Tibial nerve (tissue), 4 donors: ENCODE measurements around the gene TMEM9. TPM values are rescaled to one million over a fixed set of nuclear protein-coding genes. Genes with fewer than 3 reads are reported as not detected.

ENCODE experiments used
- DNase-seq, 2 donors: peaks; one replicate each; pipeline ENCODE4 v3.0.0-alpha.2; 2019; ENCODE audit warnings: low spot score in 2 of 2
- H3K27ac ChIP-seq, 4 donors: fragments of 200-600 bp; sonication (generic) in 3 of 4; one replicate each; pipeline ENCODE4 v1.5.1; 2017 to 2019; ENCODE audit warnings: mild to moderate bottlenecking in 1 of 4
- H3K27me3 ChIP-seq, 2 donors: fragments of 200-600 bp; sonication (generic) in 1 of 2; one replicate each; pipeline versions ENCODE4 v1.5.1 to v1.6.0; 2017 to 2019
- H3K36me3 ChIP-seq, 3 donors: fragments of 200-600 bp; sonication (generic); one replicate each; pipeline ENCODE4 v1.5.1; 2018 to 2019
- H3K4me1 ChIP-seq, 4 donors: fragments of 200-600 bp; sonication (generic) in 3 of 4; one replicate each; pipeline ENCODE4 v1.5.1; 2017 to 2019
- H3K4me3 ChIP-seq, 4 donors: fragments of 200-600 bp; sonication (generic) in 3 of 4; one replicate each; pipeline ENCODE4 v1.5.1; 2017 to 2019; ENCODE audit warnings: mild to moderate bottlenecking in 1 of 4, moderate library complexity in 1 of 4
- H3K9me3 ChIP-seq, 4 donors: fragments of 200-600 bp; sonication (generic) in 3 of 4; one replicate each; pipeline ENCODE4 v1.5.1; 2017 to 2019
- CTCF ChIP-seq, 5 experiments: fragments of 200-600 bp in 3 of 5; fragments of 450-650 bp in 2 of 5; sonication (generic) in 3 of 5; IDR thresholded peaks; one replicate each; pipeline ENCODE4 v1.5.1; 2016 to 2019; ENCODE audit warnings: antibody characterized with exemption in 5 of 5, mild to moderate bottlenecking in 3 of 5, moderate library complexity in 2 of 5
- EP300 ChIP-seq, 2 donors: sonication (generic); formaldehyde crosslinking; IDR thresholded peaks; one replicate each; pipeline ENCODE4 v1.6.1; 2017; ENCODE audit warnings: antibody characterized with exemption in 2 of 2, mild to moderate bottlenecking in 1 of 2
- POLR2A ChIP-seq, 2 donors: fragments of 450-650 bp; IDR thresholded peaks; one replicate each; pipeline ENCODE4 v1.6.1; 2017; ENCODE audit warnings: antibody characterized with exemption in 2 of 2, mild to moderate bottlenecking in 2 of 2, moderate library complexity in 2 of 2
- WGBS, 2 donors: methylation state at CpG; one replicate each; pipeline ENCODE4 v1.1.5; 2018; 5-methylcytosine and 5-hydroxymethylcytosine counted together
- total RNA-seq, 4 donors: library from RNA; depleted of rRNA; stranded (reverse); fragments of >200 nt; gene quantifications; one replicate each; pipeline ENCODE4 v1.1.0, GENCODE V29; 2016

The TMEM9 gene
- total RNA-seq, 4 donors from 2014 or later = 57.9 to 73.9 (median 66.3) TPM

DNA sequence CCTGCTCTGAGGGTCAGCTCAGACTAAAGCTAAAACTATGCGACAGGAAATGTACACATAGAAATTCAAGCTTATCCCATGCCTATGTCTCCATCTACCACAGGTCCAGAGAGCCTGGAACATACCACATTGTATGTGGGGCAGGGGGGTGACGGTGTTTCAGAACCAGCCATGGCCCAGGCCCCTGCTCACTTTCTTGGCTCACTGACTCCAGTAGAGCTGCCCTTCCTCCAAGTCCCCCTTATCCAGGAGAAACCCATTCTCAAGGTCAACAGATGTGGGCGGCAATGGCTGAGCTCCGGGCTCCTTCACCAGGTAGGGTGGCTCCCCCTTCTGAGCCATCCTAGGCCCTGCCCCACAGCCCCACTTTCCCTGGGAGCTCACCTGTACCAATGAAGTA, 63.0 kb downstream of the TMEM9 start:
- H3K4me1 ChIP-seq = no peaks in the 10 kb centered on the region
- H3K36me3 ChIP-seq = no peaks in the 10 kb centered on the region
- H3K27me3 ChIP-seq = peaks cover 0 to 11% of the 10 kb centered on the region in 2 donors
- no peak overlapping the region for H3K27ac ChIP-seq
- H3K9me3 ChIP-seq = no peaks in the 10 kb centered on the region
- DNase-seq = no peak
- H3K4me3 ChIP-seq = no peak overlapping the region
- 83 to 88% methylated on average over 4 of the region's 4 CpGs for WGBS, 2 donors
- TF ChIP-seq EP300 (IDR thresholded peaks at IDR 0.05) (no peak), CTCF (IDR thresholded peaks at IDR 0.05) (no peak), POLR2A (IDR thresholded peaks at IDR 0.05) (no peak)

- TF ChIP-seq EP300 (IDR thresholded peaks at IDR 0.05) (no peak), CTCF (IDR thresholded peaks at IDR 0.05) (no peak)
- Histone ChIP-seq H3K27ac (no peak overlapping the region), H3K27me3 (peaks cover 0 to 11% of the 10 kb centered on the region in 2 donors), H3K4me3 (no peak overlapping the region), H3K9me3 (no peaks in the 10 kb centered on the region), H3K4me1 (no peaks in the 10 kb centered on the region), H3K36me3 (no peaks in the 10 kb centered on the region)
- WGBS, 2 donors = 60 to 70% methylated on average over 4 of the region's 4 CpGs
- no peak for DNase-seq
These were observed 63.7 kb downstream of the TMEM9 start for GRCh38 chr1:201090541-201090940.

DNA sequence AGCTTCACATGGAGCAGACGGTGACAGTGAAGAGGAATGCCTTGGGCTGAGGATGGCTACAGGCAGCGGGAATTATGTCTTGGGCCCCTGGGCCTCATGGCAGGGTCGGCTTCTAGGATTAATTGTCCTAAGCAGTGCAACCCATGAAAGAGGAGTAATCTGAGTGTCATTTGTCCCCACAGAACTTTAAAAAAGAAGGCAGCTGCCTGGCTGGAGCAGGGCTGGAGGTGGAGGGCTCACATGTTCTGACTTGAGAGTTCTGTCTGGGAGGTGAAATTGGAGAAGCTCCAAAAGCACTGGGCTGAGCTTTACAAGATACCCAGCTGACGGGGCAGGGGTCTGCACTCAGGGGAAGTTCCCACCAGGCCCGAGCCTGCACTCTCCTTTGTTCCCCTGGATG, 64.7 kb downstream of the TMEM9 start:
- Histone ChIP-seq H3K27me3 (peaks cover 0 to 11% of the 10 kb centered on the region in 2 donors), H3K4me1 (no peaks in the 10 kb centered on the region), H3K27ac (no peak overlapping the region), H3K36me3 (no peaks in the 10 kb centered on the region), H3K4me3 (no peak overlapping the region), H3K9me3 (no peaks in the 10 kb centered on the region)
- 61 to 68% methylated on average over 5 of the region's 5 CpGs for WGBS, 2 donors
- TF ChIP-seq EP300 (IDR thresholded peaks at IDR 0.05) (no peak), CTCF (IDR thresholded peaks at IDR 0.05) (no peak), POLR2A (IDR thresholded peaks at IDR 0.05) (no peak)
- DNase-seq = no peak

- Histone ChIP-seq H3K4me3 (no peak overlapping the region), H3K27me3 (peaks cover 0 to 11% of the 10 kb centered on the region in 2 donors), H3K27ac (no peak overlapping the region), H3K9me3 (no peaks in the 10 kb centered on the region), H3K4me1 (no peaks in the 10 kb centered on the region), H3K36me3 (no peaks in the 10 kb centered on the region)
- DNase-seq = no peak
- TF ChIP-seq EP300 (IDR thresholded peaks at IDR 0.05) (no peak), CTCF (IDR thresholded peaks at IDR 0.05) (no peak), POLR2A (IDR thresholded peaks at IDR 0.05) (no peak)
- 96 to 97% methylated on average over 18 to 19 of the region's 19 CpGs for WGBS, 2 donors
These were observed 65.3 kb downstream of the TMEM9 start for GRCh38 chr1:201088901-201089525.

GRCh38 chr1:201088395-201088794, 65.9 kb downstream of the TMEM9 start:
- peaks cover 0 to 11% of the 10 kb centered on the region in 2 donors for H3K27me3 ChIP-seq
- DNase-seq = no peak
- no peaks in the 10 kb centered on the region for H3K36me3 ChIP-seq
- H3K9me3 ChIP-seq = no peaks in the 10 kb centered on the region
- TF ChIP-seq EP300 (IDR thresholded peaks at IDR 0.05) (no peak), CTCF (IDR thresholded peaks at IDR 0.05) (no peak), POLR2A (IDR thresholded peaks at IDR 0.05) (no peak)
- WGBS, 2 donors = 59 to 60% methylated on average over 4 of the region's 4 CpGs
- no peak overlapping the region for H3K27ac ChIP-seq
- no peak overlapping the region for H3K4me3 ChIP-seq
- no peaks in the 10 kb centered on the region for H3K4me1 ChIP-seq
